ENCODE data around the gene ZNF467.

ZNF467 gene, protein sequence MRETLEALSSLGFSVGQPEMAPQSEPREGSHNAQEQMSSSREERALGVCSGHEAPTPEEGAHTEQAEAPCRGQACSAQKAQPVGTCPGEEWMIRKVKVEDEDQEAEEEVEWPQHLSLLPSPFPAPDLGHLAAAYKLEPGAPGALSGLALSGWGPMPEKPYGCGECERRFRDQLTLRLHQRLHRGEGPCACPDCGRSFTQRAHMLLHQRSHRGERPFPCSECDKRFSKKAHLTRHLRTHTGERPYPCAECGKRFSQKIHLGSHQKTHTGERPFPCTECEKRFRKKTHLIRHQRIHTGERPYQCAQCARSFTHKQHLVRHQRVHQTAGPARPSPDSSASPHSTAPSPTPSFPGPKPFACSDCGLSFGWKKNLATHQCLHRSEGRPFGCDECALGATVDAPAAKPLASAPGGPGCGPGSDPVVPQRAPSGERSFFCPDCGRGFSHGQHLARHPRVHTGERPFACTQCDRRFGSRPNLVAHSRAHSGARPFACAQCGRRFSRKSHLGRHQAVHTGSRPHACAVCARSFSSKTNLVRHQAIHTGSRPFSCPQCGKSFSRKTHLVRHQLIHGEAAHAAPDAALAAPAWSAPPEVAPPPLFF

DNA sequence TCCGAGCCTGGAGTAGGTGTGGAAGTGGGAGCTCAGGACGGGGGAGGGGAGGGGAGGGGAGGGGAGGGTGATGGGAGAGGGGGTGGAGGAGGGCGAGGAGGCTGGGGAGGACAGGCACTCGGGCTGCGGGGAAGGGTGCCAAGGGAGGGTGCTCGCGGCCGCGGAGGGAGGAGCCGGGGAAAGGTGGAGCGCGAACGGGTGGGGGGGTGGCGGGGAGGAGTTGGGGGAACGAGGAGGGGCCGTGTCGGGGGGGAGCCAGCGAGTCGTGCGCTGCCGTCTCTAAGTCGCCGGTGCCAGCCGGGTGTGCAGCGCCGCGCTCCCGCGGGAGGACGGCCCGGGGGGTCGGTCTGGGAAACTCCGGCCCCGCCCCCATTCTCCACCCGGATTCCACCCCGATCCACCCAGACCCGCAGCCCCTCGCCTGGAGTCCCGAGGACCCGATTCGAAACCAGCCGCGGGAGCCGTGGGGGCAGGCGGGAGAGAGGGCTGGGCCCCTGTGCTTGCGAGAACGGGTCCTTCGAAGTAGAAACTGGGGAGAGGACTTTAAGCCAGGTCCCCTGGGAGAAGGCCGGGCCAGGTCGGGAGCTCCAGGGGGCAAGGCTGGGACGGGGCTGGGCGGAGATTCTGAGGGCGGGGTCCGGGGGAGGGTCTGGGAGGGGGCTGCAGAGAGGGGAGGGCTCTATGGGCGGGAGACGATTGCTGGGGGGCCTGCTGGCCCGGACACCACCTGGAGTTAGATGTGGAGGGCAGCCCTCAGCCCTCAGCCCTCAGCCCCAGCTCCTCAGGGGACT is at the start of gene ZNF467:
Gene ZNF467, minus strand, starts transcription at position 143 of the 791 bp plus-strand sequence. CDS start 2,556 bp downstream, outside the sequence.
- H4K20me1 ChIP-seq (ENCODE audit: insufficient read depth, low read length), result peaks cover 5% of the 10 kb centered on the region
- no peaks in the 10 kb centered on the region for H3F3A ChIP-seq (ENCODE audit: insufficient read depth, low read length)
- TF ChIP-seq EZH2phosphoT487 (IDR thresholded peaks at IDR 0.05; ENCODE audit: low read length) (no peak), EZH2 (optimal IDR thresholded peaks at IDR 0.05; ENCODE audit: low read depth, low read length) (no peak)
- TF ChIP-seq, protein P1, sequence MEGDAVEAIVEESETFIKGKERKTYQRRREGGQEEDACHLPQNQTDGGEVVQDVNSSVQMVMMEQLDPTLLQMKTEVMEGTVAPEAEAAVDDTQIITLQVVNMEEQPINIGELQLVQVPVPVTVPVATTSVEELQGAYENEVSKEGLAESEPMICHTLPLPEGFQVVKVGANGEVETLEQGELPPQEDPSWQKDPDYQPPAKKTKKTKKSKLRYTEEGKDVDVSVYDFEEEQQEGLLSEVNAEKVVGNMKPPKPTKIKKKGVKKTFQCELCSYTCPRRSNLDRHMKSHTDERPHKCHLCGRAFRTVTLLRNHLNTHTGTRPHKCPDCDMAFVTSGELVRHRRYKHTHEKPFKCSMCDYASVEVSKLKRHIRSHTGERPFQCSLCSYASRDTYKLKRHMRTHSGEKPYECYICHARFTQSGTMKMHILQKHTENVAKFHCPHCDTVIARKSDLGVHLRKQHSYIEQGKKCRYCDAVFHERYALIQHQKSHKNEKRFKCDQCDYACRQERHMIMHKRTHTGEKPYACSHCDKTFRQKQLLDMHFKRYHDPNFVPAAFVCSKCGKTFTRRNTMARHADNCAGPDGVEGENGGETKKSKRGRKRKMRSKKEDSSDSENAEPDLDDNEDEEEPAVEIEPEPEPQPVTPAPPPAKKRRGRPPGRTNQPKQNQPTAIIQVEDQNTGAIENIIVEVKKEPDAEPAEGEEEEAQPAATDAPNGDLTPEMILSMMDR (IDR thresholded peaks at IDR 0.05; ENCODE audit: low read length), result no peak
- H3K9me3 ChIP-seq (replicated peaks; ENCODE audit: insufficient read depth, low read length), result no peaks in the 10 kb centered on the region
- no peaks in the 10 kb centered on the region for H3K4me1 ChIP-seq (ENCODE audit: low read length)
- H3K79me2 ChIP-seq (ENCODE audit: low read length), result no peaks in the 10 kb centered on the region
- H3K9me2 ChIP-seq (replicated peaks; ENCODE audit: insufficient read depth, low read length), result no peaks in the 10 kb centered on the region
- H3K27ac ChIP-seq (ENCODE audit: low read length), result no peak within 1 kb of the TSS
- H3K27me3 ChIP-seq (replicated peaks; ENCODE audit: insufficient read depth, low read length), result peaks cover 54% of the 10 kb centered on the region
- peak within 1 kb of the TSS; percentile 42; the same call in 1 of the 2 replicates for H3K9ac ChIP-seq (ENCODE audit: low read length)
- no peaks in the 10 kb centered on the region for H3K36me3 ChIP-seq (replicated peaks; ENCODE audit: insufficient read depth, low read length)
- H3K4me3 ChIP-seq (ENCODE audit: low read length), result peak within 1 kb of the TSS; percentile 75
- H3K4me2 ChIP-seq (ENCODE audit: low read depth, low read length), result peak within 1 kb of the TSS; percentile 95
- no peak for DNase-seq
- H2AFZ ChIP-seq (ENCODE audit: low read length), result peak within 1 kb of the TSS; percentile 78

DNA sequence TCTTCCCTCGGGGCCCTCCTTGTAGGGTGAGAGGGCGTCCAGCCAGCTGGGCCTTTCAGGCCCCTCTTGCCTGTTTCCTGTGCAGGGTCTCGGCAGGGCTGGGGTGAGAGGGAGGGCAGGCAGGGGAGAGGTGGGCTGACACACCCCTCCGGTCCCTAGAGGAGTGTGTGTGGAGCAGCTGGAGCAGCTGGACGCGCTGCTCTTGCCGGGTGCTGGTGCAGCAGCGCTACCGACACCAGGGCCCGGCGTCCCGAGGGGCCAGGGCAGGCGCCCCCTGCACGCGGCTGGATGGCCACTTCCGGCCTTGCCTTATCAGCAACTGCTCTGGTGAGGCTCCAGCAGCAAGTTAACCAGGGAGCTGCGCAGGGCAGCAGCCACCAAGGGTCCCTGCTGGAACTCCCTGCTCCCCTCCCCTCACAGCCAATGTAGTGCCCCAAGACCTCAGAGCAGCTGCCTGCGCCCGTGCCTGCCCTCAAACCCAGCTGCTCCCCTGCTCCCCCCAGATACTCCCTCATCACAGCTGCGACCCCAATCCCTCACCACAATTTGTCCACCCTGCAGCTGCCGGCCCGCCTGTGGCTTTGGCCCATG is 49.1 kb upstream of the ZNF467 start:
- no peak overlapping the region for H3K9ac ChIP-seq (ENCODE audit: low read length)
- H3F3A ChIP-seq (ENCODE audit: insufficient read depth, low read length), result no peaks in the 10 kb centered on the region
- H3K27me3 ChIP-seq (replicated peaks; ENCODE audit: insufficient read depth, low read length), result peaks cover 99% of the 10 kb centered on the region
- H3K27ac ChIP-seq (ENCODE audit: low read length), result no peak overlapping the region
- no peaks in the 10 kb centered on the region for H3K9me2 ChIP-seq (replicated peaks; ENCODE audit: insufficient read depth, low read length)
- no peak overlapping the region for H2AFZ ChIP-seq (ENCODE audit: low read length)
- no peaks in the 10 kb centered on the region for H3K4me1 ChIP-seq (ENCODE audit: low read length)
- H4K20me1 ChIP-seq (ENCODE audit: insufficient read depth, low read length), result no peaks in the 10 kb centered on the region
- H3K4me2 ChIP-seq (ENCODE audit: low read depth, low read length), result no peak overlapping the region
- no peaks in the 10 kb centered on the region for H3K79me2 ChIP-seq (ENCODE audit: low read length)
- H3K9me3 ChIP-seq (replicated peaks; ENCODE audit: insufficient read depth, low read length), result no peaks in the 10 kb centered on the region
- no peak overlapping the region for H3K4me3 ChIP-seq (ENCODE audit: low read length)
- TF ChIP-seq EZH2phosphoT487 (IDR thresholded peaks at IDR 0.05; ENCODE audit: low read length) (no peak), EZH2 (optimal IDR thresholded peaks at IDR 0.05; ENCODE audit: low read depth, low read length) (no peak)
- TF ChIP-seq, protein P1 (IDR thresholded peaks at IDR 0.05; ENCODE audit: low read length), result no peak
- H3K36me3 ChIP-seq (replicated peaks; ENCODE audit: insufficient read depth, low read length), result no peaks in the 10 kb centered on the region
- DNase-seq, result no peak

DNA sequence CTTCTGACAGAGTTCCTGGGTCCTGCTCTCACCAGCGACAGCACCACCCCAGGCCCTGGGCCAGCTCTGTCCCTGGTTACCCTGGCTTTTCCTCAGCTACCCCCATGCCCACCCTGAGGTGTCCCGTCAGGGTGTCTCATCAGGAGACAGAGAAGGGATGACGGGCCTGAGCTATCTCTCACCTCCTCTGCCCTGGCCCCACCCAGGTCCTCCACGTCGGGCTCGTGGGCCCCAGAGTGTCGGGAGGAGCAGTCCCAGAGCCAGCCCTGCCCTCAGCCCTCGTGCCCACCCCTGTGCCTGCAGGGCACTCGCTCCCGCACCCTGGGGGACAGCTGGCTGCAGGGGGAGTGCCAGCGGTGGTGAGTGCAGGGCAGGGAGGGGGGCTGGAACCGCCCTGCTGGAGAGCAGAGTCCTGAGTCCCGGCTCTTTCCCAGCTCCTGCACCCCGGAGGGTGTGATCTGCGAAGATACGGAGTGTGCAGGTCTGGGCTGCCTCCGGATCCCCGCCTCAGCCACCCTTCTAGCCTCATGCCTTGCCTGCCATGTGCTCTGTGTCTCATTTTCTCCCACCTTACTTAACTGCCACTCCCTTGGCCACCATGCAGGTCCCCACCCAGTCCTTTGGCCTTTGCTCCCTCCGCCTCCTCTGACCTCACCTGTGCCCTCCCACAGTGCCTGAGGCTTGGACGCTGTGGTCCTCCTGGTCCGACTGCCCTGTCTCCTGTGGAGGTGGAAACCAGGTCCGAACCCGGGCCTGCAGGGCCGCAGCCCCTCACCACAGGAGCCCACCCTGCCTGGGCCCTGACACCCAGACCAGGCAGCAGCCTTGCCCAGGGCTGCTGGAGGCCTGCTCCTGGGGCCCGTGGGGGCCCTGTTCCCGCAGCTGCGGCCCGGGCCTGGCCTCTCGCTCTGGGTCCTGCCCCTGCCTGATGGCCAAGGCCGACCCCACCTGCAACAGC is 48.1 kb upstream of the ZNF467 start:
- no peak for DNase-seq
- TF ChIP-seq EZH2 (optimal IDR thresholded peaks at IDR 0.05; ENCODE audit: low read depth, low read length) (no peak), EZH2phosphoT487 (IDR thresholded peaks at IDR 0.05; ENCODE audit: low read length) (no peak)
- Histone ChIP-seq H3K4me3 (ENCODE audit: low read length) (no peak overlapping the region), H3K9me2 (replicated peaks; ENCODE audit: insufficient read depth, low read length) (no peaks in the 10 kb centered on the region), H3K9me3 (replicated peaks; ENCODE audit: insufficient read depth, low read length) (no peaks in the 10 kb centered on the region), H2AFZ (ENCODE audit: low read length) (no peak overlapping the region), H3K9ac (ENCODE audit: low read length) (no peak overlapping the region), H3K79me2 (ENCODE audit: low read length) (no peaks in the 10 kb centered on the region), H3K4me2 (ENCODE audit: low read depth, low read length) (no peak overlapping the region), H3K27ac (ENCODE audit: low read length) (no peak overlapping the region), H3F3A (ENCODE audit: insufficient read depth, low read length) (no peaks in the 10 kb centered on the region), H3K36me3 (replicated peaks; ENCODE audit: insufficient read depth, low read length) (no peaks in the 10 kb centered on the region), H3K4me1 (ENCODE audit: low read length) (no peaks in the 10 kb centered on the region), H3K27me3 (replicated peaks; ENCODE audit: insufficient read depth, low read length) (peaks cover 100% of the 10 kb centered on the region), H4K20me1 (ENCODE audit: insufficient read depth, low read length) (no peaks in the 10 kb centered on the region)
